SK-N-SH (cell line): Measurements from ENCODE around the gene ACAT2.

ENCODE experiments used
- CTCF ChIP-seq: fragments of 200-600 bp; sonication (generic); IDR thresholded peaks from 2 replicates; pipeline ENCODE4 v1.6.1; 2017; ENCODE audit warnings: antibody characterized with exemption, mild to moderate bottlenecking, moderate library complexity
- EZH2phosphoT487 ChIP-seq: fragments of 200-600 bp; sonication (generic); IDR thresholded peaks from 2 replicates; pipeline ENCODE4 v1.6.1; 2017; ENCODE audit warnings: low read depth, mixed run types, mild to moderate bottlenecking, antibody characterized with exemption, moderate library complexity, borderline replicate concordance
- JUND ChIP-seq: IDR thresholded peaks from 2 replicates; pipeline ENCODE4 v1.4.0; 2012
- SIN3A ChIP-seq: IDR thresholded peaks from 2 replicates; pipeline ENCODE4 v1.6.1; 2012; ENCODE audit warnings: low read depth, mild to moderate bottlenecking, low read length, moderate library complexity, borderline replicate concordance

GRCh38 chr6:159817951-159818739 is 56.3 kb downstream of the ACAT2 start:
- TF ChIP-seq SIN3A (no peak), EZH2phosphoT487 (no peak), CTCF (no peak), JUND (no peak)
